Astrocyte (in vitro differentiated cells and primary cell): Measurements from ENCODE around the gene PEMT. TPM values are rescaled to one million over a fixed set of nuclear protein-coding genes. Genes with fewer than 3 reads are reported as not detected.

Source experiments
- DNase-seq: peaks from one replicate; pipeline ENCODE4 v3.0.0-alpha.2; 2010; ENCODE audit warnings: low read depth
- FAIRE-seq: peaks from 2 replicates; lab custom pipeline; 2011; peaks lifted over from hg19 to GRCh38; lab: Jason Lieb, UNC
- H2AFZ ChIP-seq: 2 replicates; pipeline ENCODE4 v1.6.0; 2012; ENCODE audit warnings: low read depth, low read length, inconsistent platforms
- H3K27ac ChIP-seq: 2 replicates; pipeline ENCODE4 v1.5.1; 2011; ENCODE audit warnings: low read depth, low read length, inconsistent platforms
- H3K27me3 ChIP-seq: 2 replicates; pipeline ENCODE4 v1.6.0; 2011; ENCODE audit warnings: low read length, inconsistent platforms; ENCODE audit not compliant: insufficient read depth
- H3K36me3 ChIP-seq: 2 replicates; pipeline ENCODE4 v1.5.1; 2011; ENCODE audit warnings: low read length, inconsistent platforms; ENCODE audit not compliant: insufficient read depth
- H3K4me1 ChIP-seq: 2 replicates; pipeline ENCODE4 v1.5.1; 2011; ENCODE audit warnings: low read length, inconsistent platforms; ENCODE audit not compliant: insufficient read depth
- H3K4me2 ChIP-seq: 2 replicates; pipeline ENCODE4 v1.6.0; 2012; ENCODE audit warnings: low read length, inconsistent platforms
- H3K4me3 ChIP-seq: 2 replicates; pipeline ENCODE4 v1.5.1; 2011; ENCODE audit warnings: low read depth, mild to moderate bottlenecking, low read length, inconsistent platforms; ENCODE audit not compliant: insufficient read depth
- H3K79me2 ChIP-seq: 2 replicates; pipeline ENCODE4 v1.6.0; 2012; ENCODE audit warnings: mild to moderate bottlenecking, low read length, inconsistent platforms; ENCODE audit not compliant: insufficient read depth
- H3K9ac ChIP-seq: 2 replicates; pipeline ENCODE4 v1.6.0; 2012; ENCODE audit warnings: mild to moderate bottlenecking, low read length, inconsistent platforms
- H3K9me3 ChIP-seq: 2 replicates; pipeline ENCODE4 v1.5.1; 2012; ENCODE audit warnings: low read depth, mild to moderate bottlenecking, low read length, inconsistent platforms; ENCODE audit not compliant: insufficient read depth
- H4K20me1 ChIP-seq: 2 replicates; pipeline ENCODE4 v1.6.0; 2012; ENCODE audit warnings: low read length, inconsistent platforms; ENCODE audit not compliant: insufficient read depth
- H3K27ac Mint-ChIP-seq: one replicate; pipeline ENCODE4 v1.8.0; 2021; ENCODE audit warnings: mild to moderate bottlenecking, mixed read lengths; ENCODE audit not compliant: unreplicated experiment
- H3K27me3 Mint-ChIP-seq: one replicate; pipeline ENCODE4 v1.8.0; 2021; ENCODE audit warnings: low read depth, mixed read lengths; ENCODE audit not compliant: unreplicated experiment
- H3K36me3 Mint-ChIP-seq: one replicate; pipeline ENCODE4 v1.8.0; 2021; ENCODE audit warnings: low read depth, mixed read lengths; ENCODE audit not compliant: unreplicated experiment
- H3K4me1 Mint-ChIP-seq: one replicate; pipeline ENCODE4 v1.8.0; 2021; ENCODE audit warnings: low read depth, mixed read lengths; ENCODE audit not compliant: unreplicated experiment
- H3K4me3 Mint-ChIP-seq: one replicate; pipeline ENCODE4 v1.8.0; 2021; ENCODE audit warnings: mild to moderate bottlenecking, moderate library complexity, mixed read lengths; ENCODE audit not compliant: unreplicated experiment
- H3K9me3 Mint-ChIP-seq: one replicate; pipeline ENCODE4 v1.8.0; 2021; ENCODE audit warnings: mild to moderate bottlenecking, mixed read lengths; ENCODE audit not compliant: unreplicated experiment
- EZH2 ChIP-seq: IDR thresholded peaks from 2 replicates; pipeline ENCODE4 v1.6.1; 2012; ENCODE audit warnings: mild to moderate bottlenecking, low read length, inconsistent platforms; ENCODE audit not compliant: insufficient read depth
- total RNA-seq: library from RNA; stranded (reverse); gene quantifications from 2 replicates; pipeline ENCODE4 v1.2.1, GENCODE V29; 2021
- TF ChIP-seq, protein P1 (sequence below): IDR thresholded peaks from 2 replicates; pipeline ENCODE4 v1.5.1; 2011; ENCODE audit warnings: low read depth, mild to moderate bottlenecking, inconsistent platforms, low read length, moderate library complexity; ENCODE audit not compliant: insufficient read depth

Gene PEMT
- total RNA-seq, 1 donor from 2014 or later = 19.5 TPM

DNA sequence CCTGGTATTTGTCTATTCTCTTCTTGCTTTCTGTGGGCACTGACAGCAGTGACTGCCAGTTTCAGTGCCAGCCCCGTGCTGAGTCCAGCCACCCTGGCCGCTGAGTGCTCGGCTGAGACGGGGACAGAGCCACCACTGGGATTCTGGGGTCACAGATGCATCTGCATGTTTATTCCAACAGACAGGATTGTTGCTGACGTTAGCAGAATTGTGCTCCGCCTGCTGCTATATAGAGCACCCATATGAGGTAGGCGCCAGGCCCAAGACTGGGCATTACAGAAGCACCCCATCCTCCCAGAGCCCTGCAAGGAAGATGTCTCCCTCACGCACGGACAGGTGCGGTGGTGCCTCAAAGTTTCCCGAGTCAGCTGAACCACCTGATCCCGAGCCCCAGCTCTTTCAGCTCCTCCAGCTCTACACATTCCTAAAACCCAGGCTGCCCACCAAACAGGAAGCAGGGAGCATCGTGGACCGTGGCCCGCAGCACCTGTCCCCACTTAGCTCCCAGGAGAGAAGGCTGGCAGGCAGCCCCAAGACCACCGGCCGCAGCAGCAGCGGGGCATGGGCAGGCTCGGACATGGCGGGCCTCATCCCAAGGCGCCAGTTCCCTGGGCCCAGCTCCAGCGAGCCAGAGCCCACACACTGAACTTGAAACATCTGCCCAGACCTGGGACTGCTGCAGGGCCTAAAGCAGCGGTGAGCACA is 50.4 kb downstream of the PEMT start:
- H3K36me3 ChIP-seq = no peaks in the 10 kb centered on the region
- no peak overlapping the region for H3K4me2 ChIP-seq
- H3K9ac ChIP-seq = no peak overlapping the region
- no peaks in the 10 kb centered on the region for H3K27me3 ChIP-seq
- no peak overlapping the region for H3K4me3 ChIP-seq
- Mint-ChIP-seq H3K9me3 (no peaks in the 10 kb centered on the region), H3K4me1 (peaks cover 12% of the 10 kb centered on the region), H3K27ac (no peak overlapping the region), H3K36me3 (peaks cover 2% of the 10 kb centered on the region), H3K4me3 (no peak overlapping the region), H3K27me3 (peaks cover 11% of the 10 kb centered on the region)
- H3K9me3 ChIP-seq = no peaks in the 10 kb centered on the region
- peaks cover 24% of the 10 kb centered on the region for H4K20me1 ChIP-seq
- no peak overlapping the region for H3K27ac ChIP-seq
- H2AFZ ChIP-seq = no peak overlapping the region
- DNase-seq = no peak
- no peak for FAIRE-seq
- H3K79me2 ChIP-seq = no peaks in the 10 kb centered on the region
- H3K4me1 ChIP-seq = peaks cover 12% of the 10 kb centered on the region
- no peak for TF ChIP-seq EZH2
- TF ChIP-seq, protein P1, sequence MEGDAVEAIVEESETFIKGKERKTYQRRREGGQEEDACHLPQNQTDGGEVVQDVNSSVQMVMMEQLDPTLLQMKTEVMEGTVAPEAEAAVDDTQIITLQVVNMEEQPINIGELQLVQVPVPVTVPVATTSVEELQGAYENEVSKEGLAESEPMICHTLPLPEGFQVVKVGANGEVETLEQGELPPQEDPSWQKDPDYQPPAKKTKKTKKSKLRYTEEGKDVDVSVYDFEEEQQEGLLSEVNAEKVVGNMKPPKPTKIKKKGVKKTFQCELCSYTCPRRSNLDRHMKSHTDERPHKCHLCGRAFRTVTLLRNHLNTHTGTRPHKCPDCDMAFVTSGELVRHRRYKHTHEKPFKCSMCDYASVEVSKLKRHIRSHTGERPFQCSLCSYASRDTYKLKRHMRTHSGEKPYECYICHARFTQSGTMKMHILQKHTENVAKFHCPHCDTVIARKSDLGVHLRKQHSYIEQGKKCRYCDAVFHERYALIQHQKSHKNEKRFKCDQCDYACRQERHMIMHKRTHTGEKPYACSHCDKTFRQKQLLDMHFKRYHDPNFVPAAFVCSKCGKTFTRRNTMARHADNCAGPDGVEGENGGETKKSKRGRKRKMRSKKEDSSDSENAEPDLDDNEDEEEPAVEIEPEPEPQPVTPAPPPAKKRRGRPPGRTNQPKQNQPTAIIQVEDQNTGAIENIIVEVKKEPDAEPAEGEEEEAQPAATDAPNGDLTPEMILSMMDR = no peak

DNA sequence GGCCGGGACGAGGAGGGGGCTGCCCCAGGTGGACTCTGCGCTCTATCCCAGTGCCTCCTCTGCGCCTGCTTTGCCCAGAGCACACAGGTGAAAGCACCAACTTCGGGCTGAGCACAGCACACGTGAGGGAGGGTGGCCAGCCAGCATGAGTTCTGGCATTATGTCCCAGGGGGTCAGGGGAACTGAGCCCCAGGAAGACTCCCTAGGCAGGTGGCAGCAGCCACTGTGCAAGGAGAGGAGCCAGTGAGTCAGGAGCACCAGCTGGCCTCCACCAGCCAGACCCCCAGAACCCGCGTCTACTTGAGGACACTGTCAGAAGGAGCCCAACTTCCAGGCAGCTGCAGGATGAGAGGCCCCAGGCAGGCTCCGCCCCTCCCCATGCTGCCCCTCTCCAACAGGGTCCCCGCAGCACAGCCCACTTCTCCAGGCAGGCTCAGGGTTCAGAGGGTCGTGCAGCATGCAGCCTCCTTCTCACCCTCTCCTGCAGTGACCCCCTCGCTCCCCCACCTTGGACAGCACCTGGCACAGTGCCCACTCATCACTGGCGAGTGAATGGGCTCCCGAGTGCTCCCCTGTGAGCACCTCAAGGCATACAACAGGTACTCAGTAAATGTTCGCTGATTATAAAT is 51.1 kb downstream of the PEMT start:
- H3K4me2 ChIP-seq = no peak overlapping the region
- no peak overlapping the region for H3K4me3 ChIP-seq
- Mint-ChIP-seq H3K27ac (peak overlapping the region; percentile 66), H3K36me3 (peaks cover 2% of the 10 kb centered on the region), H3K9me3 (no peaks in the 10 kb centered on the region), H3K4me3 (no peak overlapping the region), H3K27me3 (peaks cover 11% of the 10 kb centered on the region), H3K4me1 (peaks cover 7% of the 10 kb centered on the region)
- no peak overlapping the region for H3K27ac ChIP-seq
- TF ChIP-seq, protein P1 = no peak
- TF ChIP-seq EZH2 = no peak
- H2AFZ ChIP-seq = no peak overlapping the region
- H3K9me3 ChIP-seq = no peaks in the 10 kb centered on the region
- H3K79me2 ChIP-seq = no peaks in the 10 kb centered on the region
- no peaks in the 10 kb centered on the region for H3K36me3 ChIP-seq
- no peak overlapping the region for H3K9ac ChIP-seq
- H4K20me1 ChIP-seq = peaks cover 27% of the 10 kb centered on the region
- no peak for DNase-seq
- FAIRE-seq = no peak
- no peaks in the 10 kb centered on the region for H3K27me3 ChIP-seq
- peaks cover 6% of the 10 kb centered on the region for H3K4me1 ChIP-seq

DNA sequence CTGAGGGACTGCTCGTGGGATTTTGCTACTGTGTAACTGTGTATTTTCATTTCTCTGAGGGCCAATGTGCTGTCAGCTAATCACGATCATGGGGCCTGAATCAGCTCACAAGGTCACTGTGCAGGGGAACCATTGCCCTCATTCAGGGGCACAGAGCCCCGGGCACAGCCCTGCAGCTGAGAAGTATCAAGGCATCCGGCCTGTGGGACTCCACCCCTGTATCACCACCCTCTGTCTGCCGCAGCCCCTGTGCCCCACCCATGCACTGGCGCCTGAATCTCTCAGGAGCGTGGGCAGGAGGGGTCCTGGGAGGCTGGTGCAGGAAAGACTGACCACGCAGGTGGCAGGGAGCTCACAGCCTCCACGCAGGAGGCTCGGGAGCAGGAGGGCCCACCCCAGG is 51.9 kb downstream of the PEMT start:
- no peak overlapping the region for H3K9ac ChIP-seq
- H4K20me1 ChIP-seq = peaks cover 21% of the 10 kb centered on the region
- TF ChIP-seq, protein P1 = no peak
- no peak for TF ChIP-seq EZH2
- no peak for FAIRE-seq
- Mint-ChIP-seq H3K4me1 (peaks cover 4% of the 10 kb centered on the region), H3K27me3 (peaks cover 11% of the 10 kb centered on the region), H3K36me3 (peaks cover 2% of the 10 kb centered on the region), H3K9me3 (no peaks in the 10 kb centered on the region), H3K27ac (no peak overlapping the region), H3K4me3 (no peak overlapping the region)
- H3K9me3 ChIP-seq = no peaks in the 10 kb centered on the region
- no peak overlapping the region for H3K27ac ChIP-seq
- no peak overlapping the region for H3K4me2 ChIP-seq
- H3K4me1 ChIP-seq = peaks cover 4% of the 10 kb centered on the region
- H3K79me2 ChIP-seq = no peaks in the 10 kb centered on the region
- H3K27me3 ChIP-seq = no peaks in the 10 kb centered on the region
- DNase-seq = no peak
- no peak overlapping the region for H3K4me3 ChIP-seq
- H2AFZ ChIP-seq = no peak overlapping the region
- no peaks in the 10 kb centered on the region for H3K36me3 ChIP-seq
